K562 (cell line): ENCODE measurements around the gene MYLK4. TPM values are rescaled to one million over a fixed set of nuclear protein-coding genes. Genes with fewer than 3 reads are reported as not detected.

Experiments
- ADNP ChIP-seq: fragments of 200-800 bp; sonication (Bioruptor generic); IDR thresholded peaks from 2 replicates; pipeline ENCODE4 v1.6.1; 2016; ENCODE audit warnings: missing genetic modification characterization, missing compliant biosample characterization
- KLF10 ChIP-seq: fragments of 250-450 bp; sonication (Bioruptor Pico); IDR thresholded peaks from 2 replicates; pipeline ENCODE4 v1.6.1; 2021; ENCODE audit warnings: matching md5 sums
- MTA1 ChIP-seq: fragments of 450-650 bp; IDR thresholded peaks from 2 replicates; pipeline ENCODE4 v1.6.1; 2017; ENCODE audit warnings: borderline replicate concordance
- NCOR1 ChIP-seq: fragments of 450-650 bp; IDR thresholded peaks from 2 replicates; pipeline ENCODE4 v1.6.1; 2016; ENCODE audit warnings: mild to moderate bottlenecking, moderate library complexity
- NFRKB ChIP-seq: fragments of 450-650 bp; IDR thresholded peaks from 2 replicates; pipeline ENCODE4 v1.6.1; 2016; ENCODE audit warnings: low read depth
- NR2C1 ChIP-seq, 2 experiments: fragments of 450-650 bp; IDR thresholded peaks; 2 replicates each; pipeline ENCODE4 v1.6.1; 2017; ENCODE audit warnings: mild to moderate bottlenecking in 2 of 2, antibody characterized with exemption in 1 of 2, inconsistent platforms in 1 of 2, missing compliant biosample characterization in 1 of 2, missing genetic modification characterization in 1 of 2
- PRPF4 ChIP-seq: fragments of 200-400 bp; formaldehyde crosslinking; IDR thresholded peaks from one replicate; pipeline ENCODE4 v1.6.1; 2017; ENCODE audit warnings: low read length, low read depth, mild to moderate bottlenecking; ENCODE audit not compliant: insufficient read depth, poor library complexity, severe bottlenecking
- SLC30A9 ChIP-seq: fragments of 250-450 bp; sonication (Bioruptor Pico); IDR thresholded peaks from 2 replicates; pipeline ENCODE4 v1.8.0; 2022; ENCODE audit warnings: mild to moderate bottlenecking, moderate library complexity
- ZBTB8A ChIP-seq: fragments of 450-650 bp; IDR thresholded peaks from 2 replicates; pipeline ENCODE4 v1.6.1; 2018; ENCODE audit warnings: mild to moderate bottlenecking, moderate library complexity; ENCODE audit not compliant: partially characterized antibody
- ZNF124 ChIP-seq: sonication (generic); formaldehyde crosslinking; IDR thresholded peaks from 2 replicates; pipeline ENCODE4 v1.8.1; 2022; ENCODE audit warnings: missing genetic modification reagents
- ZNF24 ChIP-seq: fragments of 450-650 bp; IDR thresholded peaks from 2 replicates; pipeline ENCODE4 v1.6.1; 2016
- ZNF253 ChIP-seq: fragments of 250-450 bp; sonication (Bioruptor Pico); conservative IDR thresholded peaks from 2 replicates; pipeline ENCODE4 v1.6.1; 2021; ENCODE audit warnings: mild to moderate bottlenecking
- ZNF77 ChIP-seq: fragments of 250-450 bp; sonication (Bioruptor Pico); IDR thresholded peaks from 2 replicates; pipeline ENCODE4 v1.5.0; 2020
- ZNF780A ChIP-seq: fragments of 250-450 bp; sonication (Bioruptor Pico); IDR thresholded peaks from 2 replicates; pipeline ENCODE4 v1.5.0; 2021; ENCODE audit warnings: mild to moderate bottlenecking
- polyA plus RNA-seq, 8 experiments: library from polyadenylated mRNA; depleted of rRNA in 4 of 8; stranded (reverse) in 5 of 8; unstranded in 3 of 8; fragments of >200 nt; fragmentation: Nextera tagmentation in 2 of 8; fragmentation: Illumina TruSeq in 1 of 8; extraction: Ambion mirVana in 2 of 8; extraction: Trizol in 1 of 8; gene quantifications; 2 replicates each; pipeline versions ENCODE4 v1.2.1 to v1.2.3, GENCODE V29; 2011 to 2014; ENCODE audit warnings: inconsistent platforms in 1 of 8, missing spikeins in 1 of 8
- total RNA-seq, 7 experiments: library from RNA; depleted of rRNA in 6 of 7; stranded (reverse); fragments of >200 nt in 6 of 7; fragmentation: Illumina TruSeq in 2 of 7; extraction: Trizol in 2 of 7; gene quantifications; 2 replicates each; pipeline versions ENCODE4 v1.2.1 to v1.2.3, GENCODE V29; 2011 to 2021; ENCODE audit warnings: low replicate concordance in 1 of 7
- TF ChIP-seq, protein P1 (sequence below): fragments of 450-650 bp; IDR thresholded peaks from 2 replicates; pipeline ENCODE4 v1.7.0; 2016; ENCODE audit warnings: borderline replicate concordance
- TF ChIP-seq, protein P2 (sequence below): fragments of 450-650 bp; IDR thresholded peaks from 2 replicates; pipeline ENCODE4 v1.7.1; 2018; ENCODE audit warnings: mild to moderate bottlenecking, low read depth; ENCODE audit not compliant: partially characterized antibody
- TF ChIP-seq, protein P3 (sequence below): sonication (generic); IDR thresholded peaks from 2 replicates; pipeline ENCODE4 v1.6.1; 2016
- TF ChIP-seq, protein P4 (sequence below): fragments of 450-650 bp; formaldehyde crosslinking; IDR thresholded peaks from 2 replicates; pipeline ENCODE4 v1.4.0; 2020; ENCODE audit warnings: mild to moderate bottlenecking, moderate library complexity
- TF ChIP-seq, protein P5 (sequence below): fragments of 450-650 bp; formaldehyde crosslinking; IDR thresholded peaks from 2 replicates; pipeline ENCODE4 v1.4.0; 2020; ENCODE audit warnings: mild to moderate bottlenecking
- TF ChIP-seq, protein P6 (sequence below): sonication (generic); formaldehyde crosslinking; IDR thresholded peaks from 2 replicates; pipeline ENCODE4 v1.8.1; 2023; ENCODE audit warnings: mild to moderate bottlenecking, missing genetic modification reagents, moderate library complexity

MYLK4 gene
- total and polyA plus RNA-seq, 9 of the 15 experiments (the other 6 are each of a cell fraction or from before 2014, with no cell fraction given): 0.01 to 0.15 (median 0.06) TPM

DNA sequence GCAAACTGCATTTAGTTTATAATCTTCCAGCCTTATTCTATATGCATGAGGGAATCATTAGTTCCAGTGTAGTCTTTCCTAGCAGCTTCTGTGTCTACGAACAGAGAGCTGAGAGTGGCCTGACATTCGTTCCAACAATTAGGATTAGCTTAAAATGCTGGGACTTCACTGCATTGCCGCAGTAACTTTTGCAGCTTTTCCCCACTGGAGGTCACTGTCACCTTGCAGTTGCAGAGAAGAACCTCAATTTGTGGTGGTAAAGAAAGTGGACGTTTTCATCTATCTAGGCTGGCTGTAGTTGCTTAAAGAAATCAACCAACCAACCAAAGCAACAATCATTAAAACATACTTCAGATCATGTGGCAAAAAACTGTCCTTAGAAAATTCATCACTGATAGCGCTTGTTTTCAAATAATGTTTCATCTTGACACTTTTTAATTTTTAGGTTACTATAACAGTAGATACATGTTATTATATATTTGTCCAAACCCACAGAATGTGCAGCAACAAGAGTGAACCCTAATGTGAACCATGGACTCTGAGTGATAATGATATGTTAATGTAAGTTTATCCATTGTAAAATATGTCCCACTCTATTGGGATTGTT is 12.2 kb downstream of the MYLK4 start (continued):
- TF ChIP-seq, protein P1, sequence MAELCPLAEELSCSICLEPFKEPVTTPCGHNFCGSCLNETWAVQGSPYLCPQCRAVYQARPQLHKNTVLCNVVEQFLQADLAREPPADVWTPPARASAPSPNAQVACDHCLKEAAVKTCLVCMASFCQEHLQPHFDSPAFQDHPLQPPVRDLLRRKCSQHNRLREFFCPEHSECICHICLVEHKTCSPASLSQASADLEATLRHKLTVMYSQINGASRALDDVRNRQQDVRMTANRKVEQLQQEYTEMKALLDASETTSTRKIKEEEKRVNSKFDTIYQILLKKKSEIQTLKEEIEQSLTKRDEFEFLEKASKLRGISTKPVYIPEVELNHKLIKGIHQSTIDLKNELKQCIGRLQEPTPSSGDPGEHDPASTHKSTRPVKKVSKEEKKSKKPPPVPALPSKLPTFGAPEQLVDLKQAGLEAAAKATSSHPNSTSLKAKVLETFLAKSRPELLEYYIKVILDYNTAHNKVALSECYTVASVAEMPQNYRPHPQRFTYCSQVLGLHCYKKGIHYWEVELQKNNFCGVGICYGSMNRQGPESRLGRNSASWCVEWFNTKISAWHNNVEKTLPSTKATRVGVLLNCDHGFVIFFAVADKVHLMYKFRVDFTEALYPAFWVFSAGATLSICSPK: no peak
- TF ChIP-seq, protein P2, sequence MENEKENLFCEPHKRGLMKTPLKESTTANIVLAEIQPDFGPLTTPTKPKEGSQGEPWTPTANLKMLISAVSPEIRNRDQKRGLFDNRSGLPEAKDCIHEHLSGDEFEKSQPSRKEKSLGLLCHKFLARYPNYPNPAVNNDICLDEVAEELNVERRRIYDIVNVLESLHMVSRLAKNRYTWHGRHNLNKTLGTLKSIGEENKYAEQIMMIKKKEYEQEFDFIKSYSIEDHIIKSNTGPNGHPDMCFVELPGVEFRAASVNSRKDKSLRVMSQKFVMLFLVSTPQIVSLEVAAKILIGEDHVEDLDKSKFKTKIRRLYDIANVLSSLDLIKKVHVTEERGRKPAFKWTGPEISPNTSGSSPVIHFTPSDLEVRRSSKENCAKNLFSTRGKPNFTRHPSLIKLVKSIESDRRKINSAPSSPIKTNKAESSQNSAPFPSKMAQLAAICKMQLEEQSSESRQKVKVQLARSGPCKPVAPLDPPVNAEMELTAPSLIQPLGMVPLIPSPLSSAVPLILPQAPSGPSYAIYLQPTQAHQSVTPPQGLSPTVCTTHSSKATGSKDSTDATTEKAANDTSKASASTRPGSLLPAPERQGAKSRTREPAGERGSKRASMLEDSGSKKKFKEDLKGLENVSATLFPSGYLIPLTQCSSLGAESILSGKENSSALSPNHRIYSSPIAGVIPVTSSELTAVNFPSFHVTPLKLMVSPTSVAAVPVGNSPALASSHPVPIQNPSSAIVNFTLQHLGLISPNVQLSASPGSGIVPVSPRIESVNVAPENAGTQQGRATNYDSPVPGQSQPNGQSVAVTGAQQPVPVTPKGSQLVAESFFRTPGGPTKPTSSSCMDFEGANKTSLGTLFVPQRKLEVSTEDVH: no peak
- TF ChIP-seq ZBTB8A: no peak
- no peak for TF ChIP-seq NFRKB
- TF ChIP-seq KLF10 (CRISPR knock-in tag): no peak
- no peak for TF ChIP-seq PRPF4
- TF ChIP-seq, protein P3, sequence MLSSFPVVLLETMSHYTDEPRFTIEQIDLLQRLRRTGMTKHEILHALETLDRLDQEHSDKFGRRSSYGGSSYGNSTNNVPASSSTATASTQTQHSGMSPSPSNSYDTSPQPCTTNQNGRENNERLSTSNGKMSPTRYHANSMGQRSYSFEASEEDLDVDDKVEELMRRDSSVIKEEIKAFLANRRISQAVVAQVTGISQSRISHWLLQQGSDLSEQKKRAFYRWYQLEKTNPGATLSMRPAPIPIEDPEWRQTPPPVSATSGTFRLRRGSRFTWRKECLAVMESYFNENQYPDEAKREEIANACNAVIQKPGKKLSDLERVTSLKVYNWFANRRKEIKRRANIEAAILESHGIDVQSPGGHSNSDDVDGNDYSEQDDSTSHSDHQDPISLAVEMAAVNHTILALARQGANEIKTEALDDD: peak; percentile 53; the same call in 1 of the 2 replicates
- TF ChIP-seq, protein P4, sequence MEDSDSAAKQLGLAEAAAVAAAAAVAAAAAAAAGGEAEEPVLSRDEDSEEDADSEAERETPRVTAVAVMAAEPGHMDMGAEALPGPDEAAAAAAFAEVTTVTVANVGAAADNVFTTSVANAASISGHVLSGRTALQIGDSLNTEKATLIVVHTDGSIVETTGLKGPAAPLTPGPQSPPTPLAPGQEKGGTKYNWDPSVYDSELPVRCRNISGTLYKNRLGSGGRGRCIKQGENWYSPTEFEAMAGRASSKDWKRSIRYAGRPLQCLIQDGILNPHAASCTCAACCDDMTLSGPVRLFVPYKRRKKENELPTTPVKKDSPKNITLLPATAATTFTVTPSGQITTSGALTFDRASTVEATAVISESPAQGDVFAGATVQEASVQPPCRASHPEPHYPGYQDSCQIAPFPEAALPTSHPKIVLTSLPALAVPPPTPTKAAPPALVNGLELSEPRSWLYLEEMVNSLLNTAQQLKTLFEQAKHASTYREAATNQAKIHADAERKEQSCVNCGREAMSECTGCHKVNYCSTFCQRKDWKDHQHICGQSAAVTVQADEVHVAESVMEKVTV: peak; percentile 94
- TF ChIP-seq NCOR1: 0 out of 2 replicates have a peak, but pooled peaks have one; percentile 13
- TF ChIP-seq, protein P5, sequence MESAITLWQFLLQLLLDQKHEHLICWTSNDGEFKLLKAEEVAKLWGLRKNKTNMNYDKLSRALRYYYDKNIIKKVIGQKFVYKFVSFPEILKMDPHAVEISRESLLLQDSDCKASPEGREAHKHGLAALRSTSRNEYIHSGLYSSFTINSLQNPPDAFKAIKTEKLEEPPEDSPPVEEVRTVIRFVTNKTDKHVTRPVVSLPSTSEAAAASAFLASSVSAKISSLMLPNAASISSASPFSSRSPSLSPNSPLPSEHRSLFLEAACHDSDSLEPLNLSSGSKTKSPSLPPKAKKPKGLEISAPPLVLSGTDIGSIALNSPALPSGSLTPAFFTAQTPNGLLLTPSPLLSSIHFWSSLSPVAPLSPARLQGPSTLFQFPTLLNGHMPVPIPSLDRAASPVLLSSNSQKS (CRISPR knock-in tag): no peak
- TF ChIP-seq MTA1: no peak
- no peak for TF ChIP-seq NR2C1 (IDR thresholded peaks at IDR 0.05)
- TF ChIP-seq NR2C1 (tag; IDR thresholded peaks at IDR 0.05): no peak
- TF ChIP-seq ADNP (tag): no peak
- no peak for TF ChIP-seq ZNF124 (CRISPR knock-in tag)
- TF ChIP-seq, protein P6, sequence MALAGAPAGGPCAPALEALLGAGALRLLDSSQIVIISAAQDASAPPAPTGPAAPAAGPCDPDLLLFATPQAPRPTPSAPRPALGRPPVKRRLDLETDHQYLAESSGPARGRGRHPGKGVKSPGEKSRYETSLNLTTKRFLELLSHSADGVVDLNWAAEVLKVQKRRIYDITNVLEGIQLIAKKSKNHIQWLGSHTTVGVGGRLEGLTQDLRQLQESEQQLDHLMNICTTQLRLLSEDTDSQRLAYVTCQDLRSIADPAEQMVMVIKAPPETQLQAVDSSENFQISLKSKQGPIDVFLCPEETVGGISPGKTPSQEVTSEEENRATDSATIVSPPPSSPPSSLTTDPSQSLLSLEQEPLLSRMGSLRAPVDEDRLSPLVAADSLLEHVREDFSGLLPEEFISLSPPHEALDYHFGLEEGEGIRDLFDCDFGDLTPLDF (CRISPR knock-in tag): no peak
- TF ChIP-seq ZNF253 (CRISPR knock-in tag): no peak
- no peak for TF ChIP-seq SLC30A9 (CRISPR knock-in tag)
- TF ChIP-seq ZNF24: 0 out of 2 replicates have a peak, but pooled peaks have one; percentile 38
- TF ChIP-seq ZNF780A (CRISPR knock-in tag): no peak
- no peak for TF ChIP-seq ZNF77 (CRISPR knock-in tag)
